NB4 (cell line): ENCODE measurements around the gene NEU3.
"Not testable (repeated sequence)": the region's sequence is repeated elsewhere in the genome, so short reads cannot be mapped to it uniquely, and the experiment has no call there.

Experiments used
- DNase-seq: peaks from one replicate; pipeline ENCODE4 v3.0.0; 2010; ENCODE audit warnings: low read depth
- H3K4me3 ChIP-seq: one replicate; pipeline ENCODE4 v1.5.1; 2011; ENCODE audit warnings: mild to moderate bottlenecking, low read depth, low read length, moderate library complexity
- CTCF ChIP-seq: IDR thresholded peaks from one replicate; pipeline ENCODE4 v1.5.1; 2012; ENCODE audit warnings: low read depth, low read length
- MAX ChIP-seq: IDR thresholded peaks from 2 replicates; pipeline ENCODE4 v1.6.1; 2011; ENCODE audit warnings: low read depth, low read length
- MYC ChIP-seq: IDR thresholded peaks from 2 replicates; pipeline ENCODE4 v1.6.1; 2011; ENCODE audit warnings: low read depth, low read length
- POLR2A ChIP-seq: IDR thresholded peaks from 2 replicates; pipeline ENCODE4 v1.6.1; 2011; ENCODE audit warnings: mild to moderate bottlenecking; ENCODE audit not compliant: insufficient read length; ENCODE audit errors: extremely low read depth

Gene NEU3

GRCh38 chr11:74956397-74957015 is 32.2 kb upstream of the NEU3 start:
- DNase-seq = no peak
- TF ChIP-seq MYC = no peak
- TF ChIP-seq POLR2A = no peak
- no peak for TF ChIP-seq CTCF
- no peak for TF ChIP-seq MAX
- no peak overlapping the region for H3K4me3 ChIP-seq

- TF ChIP-seq POLR2A = no peak
- no peak for DNase-seq
Observed at GRCh38 chr11:74957937-74958629, 30.6 kb upstream of the NEU3 start.

GRCh38 chr11:74960128-74960527 is 28.6 kb upstream of the NEU3 start:
- DNase-seq, H3K4me3 ChIP-seq: not testable (repeated sequence)

More at GRCh38 chr11:74957937-74958629, 30.6 kb upstream of the NEU3 start:
- no peak overlapping the region for H3K4me3 ChIP-seq

- no peak for DNase-seq
- TF ChIP-seq POLR2A (no peak), MYC (no peak), CTCF (no peak), MAX (no peak)
- no peak overlapping the region for H3K4me3 ChIP-seq
Observed at GRCh38 chr11:74966651-74967050, 22.1 kb upstream of the NEU3 start.

GRCh38 chr11:74970852-74971395 is 17.8 kb upstream of the NEU3 start:
- H3K4me3 ChIP-seq = no peak overlapping the region
- TF ChIP-seq MYC = no peak
- no peak for TF ChIP-seq CTCF
- no peak for TF ChIP-seq MAX
- no peak for TF ChIP-seq POLR2A
- DNase-seq = no peak

- DNase-seq = no peak
- no peak for TF ChIP-seq CTCF
- TF ChIP-seq MAX = no peak
- TF ChIP-seq POLR2A = no peak
- no peak for TF ChIP-seq MYC
- no peak overlapping the region for H3K4me3 ChIP-seq
Observed at GRCh38 chr11:74971424-74971823, 17.3 kb upstream of the NEU3 start.

- no peak for TF ChIP-seq MYC
- TF ChIP-seq POLR2A = no peak
- no peak for TF ChIP-seq MAX
- TF ChIP-seq CTCF = no peak
- H3K4me3 ChIP-seq = no peak overlapping the region
- DNase-seq = no peak
Observed at GRCh38 chr11:74978041-74978440, 10.7 kb upstream of the NEU3 start.
